TTC549 (cell line): ENCODE data around the gene HECW1.

Experiments
- FAIRE-seq: peaks from 2 replicates; lab custom pipeline; 2012; peaks lifted over from hg19 to GRCh38; lab: Jason Lieb, UNC

HECW1 gene

GRCh38 chr7:43441231-43442130 lies 329.0 kb downstream of the HECW1 start:
- FAIRE-seq = no peak

GRCh38 chr7:43443381-43443780 lies 330.9 kb downstream of the HECW1 start:
- FAIRE-seq = no peak

GRCh38 chr7:43444711-43445578 lies 332.5 kb downstream of the HECW1 start:
- FAIRE-seq = no peak

GRCh38 chr7:43449577-43449976 lies 337.1 kb downstream of the HECW1 start:
- no peak for FAIRE-seq

GRCh38 chr7:43450894-43451293 lies 338.4 kb downstream of the HECW1 start:
- FAIRE-seq = no peak

GRCh38 chr7:43454936-43455518 lies 342.6 kb downstream of the HECW1 start:
- no peak for FAIRE-seq

GRCh38 chr7:43456200-43456599 lies 343.8 kb downstream of the HECW1 start:
- no peak for FAIRE-seq

GRCh38 chr7:43458330-43459018 lies 346.0 kb downstream of the HECW1 start:
- no peak for FAIRE-seq

GRCh38 chr7:43459019-43459337 lies 346.5 kb downstream of the HECW1 start:
- no peak for FAIRE-seq

GRCh38 chr7:43460733-43461348 lies 348.4 kb downstream of the HECW1 start:
- FAIRE-seq = no peak

GRCh38 chr7:43461349-43462024 lies 349.0 kb downstream of the HECW1 start:
- no peak for FAIRE-seq

GRCh38 chr7:43462836-43463235 lies 350.4 kb downstream of the HECW1 start:
- FAIRE-seq = no peak

- FAIRE-seq = no peak
Measured at GRCh38 chr7:43463401-43463980, 351.0 kb downstream of the HECW1 start.

- FAIRE-seq = no peak
Measured at GRCh38 chr7:43465581-43466554, 353.4 kb downstream of the HECW1 start.

GRCh38 chr7:43467406-43467805 lies 355.0 kb downstream of the HECW1 start:
- no peak for FAIRE-seq

- no peak for FAIRE-seq
Measured at GRCh38 chr7:43467846-43468245, 355.4 kb downstream of the HECW1 start.

GRCh38 chr7:43469051-43469450 lies 356.6 kb downstream of the HECW1 start:
- no peak for FAIRE-seq

- FAIRE-seq = no peak
Measured at GRCh38 chr7:43470110-43470509, 357.7 kb downstream of the HECW1 start.

GRCh38 chr7:43475983-43476382 lies 363.5 kb downstream of the HECW1 start:
- no peak for FAIRE-seq

GRCh38 chr7:43476896-43477295 lies 364.4 kb downstream of the HECW1 start:
- FAIRE-seq = no peak
